Testis (tissue), 2 donors: Measurements from ENCODE around the gene ZNF148.

ENCODE experiments used
- CTCF ChIP-seq, 3 experiments: fragments of 450-650 bp in 2 of 3; fragments of 200-600 bp in 1 of 3; sonication (generic) in 1 of 3; IDR thresholded peaks; one replicate each; pipeline ENCODE4 v1.5.1; 2016 to 2019; ENCODE audit warnings: antibody characterized with exemption in 3 of 3, mild to moderate bottlenecking in 2 of 3, moderate library complexity in 1 of 3
- POLR2A ChIP-seq: fragments of 450-650 bp; IDR thresholded peaks from one replicate; pipeline ENCODE4 v1.6.1; 2017; ENCODE audit warnings: antibody characterized with exemption, mild to moderate bottlenecking, moderate library complexity

GRCh38 chr3:125203731-125204130 is 171.4 kb downstream of the ZNF148 start:
- TF ChIP-seq CTCF (IDR thresholded peaks at IDR 0.05), result no peak
- no peak for TF ChIP-seq POLR2A
